ENCODE measurements around the gene ITIH4. TPM values are rescaled to one million over a fixed set of nuclear protein-coding genes. Genes with fewer than 3 reads are reported as not detected.
A peak's percentile ranks its signal among the peaks of the same experiment; 100 is the strongest.

ITIH4 gene
- total and polyA plus RNA-seq, 2 of the 13 experiments (the other 11 are each of a cell fraction or from before 2014, with no cell fraction given) = 2.7 to 5.3 TPM

GRCh38 chr3:52777127-52777958 lies 53.1 kb downstream of the ITIH4 start, which contains the start of gene ITIH1 (continued):
- no peak for TF ChIP-seq E2F2 (CRISPR knock-in tag; IDR thresholded peaks at IDR 0.05; ENCODE audit: borderline replicate concordance)
- peak; percentile 37; the same call in 1 of the 2 replicates for TF ChIP-seq FOXA3 (CRISPR knock-in tag; IDR thresholded peaks at IDR 0.05)
- TF ChIP-seq HBP1 (CRISPR knock-in tag; IDR thresholded peaks at IDR 0.05; ENCODE audit: low read depth) = no peak
- no peak for TF ChIP-seq POLR2G (IDR thresholded peaks at IDR 0.05; ENCODE audit: low read depth, low read length)
- no peak for TF ChIP-seq ZNF451 (CRISPR knock-in tag; IDR thresholded peaks at IDR 0.05)
- TF ChIP-seq ZNF512B (CRISPR knock-in tag; IDR thresholded peaks at IDR 0.05; ENCODE audit: borderline replicate concordance) = 0 out of 2 replicates have a peak, but pooled peaks have one; percentile 30
- no peak for TF ChIP-seq MLX (CRISPR knock-in tag; IDR thresholded peaks at IDR 0.05)
- no peak for TF ChIP-seq JUNB (CRISPR knock-in tag; IDR thresholded peaks at IDR 0.05; ENCODE audit: borderline replicate concordance)
- TF ChIP-seq MBNL3 (CRISPR knock-in tag; conservative IDR thresholded peaks at IDR 0.05) = no peak
- TF ChIP-seq ZNF101 (CRISPR knock-in tag; IDR thresholded peaks at IDR 0.05; ENCODE audit: borderline replicate concordance, low read depth) = no peak
- peak; percentile 22; the same call in 1 of the 2 replicates for TF ChIP-seq ZFX (CRISPR knock-in tag; IDR thresholded peaks at IDR 0.05; ENCODE audit: low read depth)
- 0 out of 2 replicates have a peak, but pooled peaks have one; percentile 16 for TF ChIP-seq RARA (CRISPR knock-in tag; IDR thresholded peaks at IDR 0.05)
- TF ChIP-seq ZNF772 (CRISPR knock-in tag; IDR thresholded peaks at IDR 0.05) = no peak
- no peak for TF ChIP-seq STAT6 (CRISPR knock-in tag; IDR thresholded peaks at IDR 0.05; ENCODE audit: borderline replicate concordance)
- no peak for TF ChIP-seq ZNF337 (CRISPR knock-in tag; IDR thresholded peaks at IDR 0.05; ENCODE audit: borderline replicate concordance, low read depth)
- TF ChIP-seq ZNF788 (CRISPR knock-in tag; IDR thresholded peaks at IDR 0.05; ENCODE audit: borderline replicate concordance) = no peak
- no peak for TF ChIP-seq EZH2 (conservative IDR thresholded peaks at IDR 0.05; ENCODE audit: low read depth, low read length)
- TF ChIP-seq ZNF17 (CRISPR knock-in tag; IDR thresholded peaks at IDR 0.05) = no peak
- no peak for TF ChIP-seq NAIF1 (CRISPR knock-in tag; IDR thresholded peaks at IDR 0.05; ENCODE audit: borderline replicate concordance)
- TF ChIP-seq YEATS2 (CRISPR knock-in tag; IDR thresholded peaks at IDR 0.05; ENCODE audit: borderline replicate concordance) = no peak

Measured in HepG2 (cell line).